ENCODE data around the gene PRR14.
A peak's percentile ranks its signal among the peaks of the same experiment; 100 is the strongest.
"Not testable (repeated sequence)": the region's sequence is repeated elsewhere in the genome, so short reads cannot be mapped to it uniquely, and the experiment has no call there.

The PRR14 gene

GRCh38 chr16:30650369-30651123 lies at the start of gene PRR14:
Gene PRR14 (plus strand): TSS chr16:30650960. CDS start chr16:30651646, 686 bp downstream.
- DNase-seq: peak; percentile 99

GRCh38 chr16:30601966-30602365 lies 48.8 kb upstream of the PRR14 start:
- DNase-seq: no peak

GRCh38 chr16:30602616-30603277 lies 48.0 kb upstream of the PRR14 start:
- DNase-seq: no peak

GRCh38 chr16:30603945-30604315 lies 46.8 kb upstream of the PRR14 start:
- no peak for DNase-seq

- no peak for DNase-seq
These were observed 46.3 kb upstream of the PRR14 start for GRCh38 chr16:30604316-30604947.

GRCh38 chr16:30605158-30605557 lies 45.6 kb upstream of the PRR14 start:
- no peak for DNase-seq

GRCh38 chr16:30606004-30606403 lies 44.8 kb upstream of the PRR14 start:
- DNase-seq: no peak

- DNase-seq: peak; percentile 32
These were observed 41.5 kb upstream of the PRR14 start for GRCh38 chr16:30609002-30609925.

- DNase-seq: peak; percentile 93
These were observed 40.6 kb upstream of the PRR14 start, which contains the start of gene ZNF689 for GRCh38 chr16:30609926-30610839. Gene ZNF689 (minus strand): TSS chr16:30610389. CDS start chr16:30610041, 348 bp downstream.

GRCh38 chr16:30615358-30616091 lies 35.2 kb upstream of the PRR14 start:
- DNase-seq: peak; percentile 71

GRCh38 chr16:30619202-30619601 lies 31.6 kb upstream of the PRR14 start:
- no peak for DNase-seq

- DNase-seq: no peak
These were observed 31.1 kb upstream of the PRR14 start for GRCh38 chr16:30619638-30620037.

- no peak for DNase-seq
These were observed 30.6 kb upstream of the PRR14 start for GRCh38 chr16:30620169-30620568.

GRCh38 chr16:30621765-30622164 lies 29.0 kb upstream of the PRR14 start:
- no peak for DNase-seq

- DNase-seq: no peak
These were observed 28.2 kb upstream of the PRR14 start for GRCh38 chr16:30622455-30623032.

- no peak for DNase-seq
These were observed 27.1 kb upstream of the PRR14 start for GRCh38 chr16:30623536-30624283.

GRCh38 chr16:30626236-30626635 lies 24.5 kb upstream of the PRR14 start:
- no peak for DNase-seq

- peak; percentile 91 for DNase-seq
These were observed 21.9 kb upstream of the PRR14 start for GRCh38 chr16:30628628-30629540.

GRCh38 chr16:30632454-30632853 lies 18.3 kb upstream of the PRR14 start:
- not testable (repeated sequence) for DNase-seq
